A204.1 (cell line): ENCODE results near the gene GLG1.
"Not testable (repeated sequence)": the region's sequence is repeated elsewhere in the genome, so short reads cannot be mapped to it uniquely, and the experiment has no call there.

Source experiments
- FAIRE-seq: peaks from 2 replicates; lab custom pipeline; 2012; peaks lifted over from hg19 to GRCh38; lab: Jason Lieb, UNC

GLG1 gene

DNA sequence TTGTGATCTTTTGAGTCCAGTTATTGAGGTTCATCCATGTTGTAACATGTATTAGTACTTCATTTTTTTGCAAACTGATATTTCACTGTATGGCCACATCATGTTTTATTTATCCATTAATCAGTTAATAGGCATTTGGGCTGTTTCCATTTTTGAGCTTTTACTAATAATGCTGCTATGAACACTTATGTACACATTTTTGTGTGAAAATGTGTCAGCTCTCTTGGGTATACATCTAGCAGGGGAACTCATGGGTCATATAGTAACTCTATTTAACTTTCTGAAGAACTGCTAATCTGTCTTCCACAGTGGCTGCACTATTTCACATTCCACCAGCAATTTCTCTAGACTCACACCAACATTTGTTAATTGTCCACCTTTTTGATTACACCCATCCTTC is 82.0 kb downstream of the GLG1 start:
- FAIRE-seq = no peak

DNA sequence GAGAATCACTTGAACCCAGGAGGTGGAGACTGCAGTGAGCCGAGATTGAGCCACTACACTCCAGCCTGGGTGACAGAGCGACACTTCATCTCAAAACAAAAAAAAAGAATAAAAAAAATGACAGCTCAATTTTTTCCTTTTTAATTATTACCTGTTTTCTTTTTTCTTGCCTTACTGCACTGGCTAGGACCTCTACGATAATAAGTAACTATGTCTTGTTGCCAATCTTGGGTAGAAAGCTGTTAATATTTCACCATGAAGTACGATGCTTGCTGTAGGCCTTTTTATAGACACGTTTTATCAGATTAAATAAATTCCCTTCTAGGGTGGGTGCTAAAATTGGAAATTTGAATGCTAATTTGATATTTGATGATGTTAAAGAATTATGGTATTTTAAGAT is 82.8 kb downstream of the GLG1 start:
- no peak for FAIRE-seq

DNA sequence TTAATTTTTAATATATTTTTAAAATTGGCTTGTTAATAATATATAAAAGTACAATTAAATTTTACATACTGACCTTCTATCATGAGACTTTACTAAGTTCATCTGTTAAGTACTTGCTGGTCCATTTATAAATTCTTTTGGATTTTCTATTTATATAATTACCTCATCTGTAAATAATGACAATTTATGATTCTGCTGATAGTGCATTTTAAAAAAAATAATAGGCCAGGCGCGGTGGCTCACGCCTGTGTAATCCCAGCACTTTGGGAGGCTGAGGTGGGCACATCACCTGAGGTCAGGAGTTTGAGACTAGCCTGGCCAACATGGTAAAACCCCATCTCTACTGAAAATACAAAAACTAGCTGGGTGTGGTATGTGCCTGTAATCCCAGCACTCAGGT is 83.2 kb downstream of the GLG1 start:
- FAIRE-seq = peak; percentile 25

DNA sequence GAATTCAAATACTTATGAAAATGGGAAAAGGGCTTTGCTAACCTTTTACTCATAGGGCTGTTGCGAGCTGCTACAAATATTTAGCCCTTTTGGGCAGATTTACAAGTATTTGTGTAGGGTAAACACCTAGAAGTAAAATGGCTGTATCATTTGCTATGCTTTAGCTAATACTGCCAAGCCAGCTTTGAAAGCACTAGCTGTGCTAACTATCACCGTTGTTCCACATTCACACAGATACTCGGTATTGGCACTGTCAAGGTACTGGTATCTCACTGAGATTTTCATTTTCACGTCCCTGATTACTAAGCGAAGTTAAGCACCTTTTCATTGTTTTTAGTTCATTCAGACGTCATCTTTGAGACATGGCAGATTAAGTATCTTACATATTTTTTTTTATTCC is 84.8 kb downstream of the GLG1 start:
- no peak for FAIRE-seq

DNA sequence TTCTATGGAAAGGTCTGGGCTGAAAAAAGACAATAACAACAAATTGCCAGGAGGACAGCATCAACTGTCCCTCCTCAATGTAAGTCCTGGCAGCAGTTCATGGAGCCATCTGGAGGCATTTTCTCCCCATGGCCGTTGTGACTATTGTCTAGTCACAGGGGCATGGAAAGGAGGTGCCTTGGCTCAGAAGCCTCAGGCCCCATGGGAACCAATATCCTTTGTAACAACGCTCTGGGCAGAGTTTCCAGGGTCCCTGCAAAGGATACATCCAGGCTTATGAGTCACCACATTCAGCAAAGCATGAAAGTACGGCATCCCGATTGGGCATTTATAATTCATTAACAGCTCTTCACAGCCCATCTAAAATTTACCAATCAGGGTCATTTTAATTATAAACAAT is 85.2 kb downstream of the GLG1 start:
- FAIRE-seq = no peak

DNA sequence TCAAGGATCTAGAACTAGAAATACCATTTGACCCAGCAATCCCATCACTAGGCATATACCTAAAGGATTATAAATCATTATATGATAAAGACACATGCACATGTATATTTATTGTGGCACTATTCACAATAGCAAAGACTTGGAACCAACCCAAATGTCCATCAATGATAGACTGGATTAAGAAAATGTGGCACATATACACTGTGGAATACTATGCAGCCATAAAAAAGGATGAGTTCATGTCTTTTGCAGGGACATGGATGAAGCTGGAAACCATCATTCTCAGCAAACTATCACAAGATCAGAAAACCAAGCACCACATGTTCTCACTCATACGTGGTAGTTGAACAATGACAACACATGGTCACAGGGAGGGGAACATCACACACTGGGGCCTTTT is 88.0 kb downstream of the GLG1 start:
- FAIRE-seq = not testable (repeated sequence)

DNA sequence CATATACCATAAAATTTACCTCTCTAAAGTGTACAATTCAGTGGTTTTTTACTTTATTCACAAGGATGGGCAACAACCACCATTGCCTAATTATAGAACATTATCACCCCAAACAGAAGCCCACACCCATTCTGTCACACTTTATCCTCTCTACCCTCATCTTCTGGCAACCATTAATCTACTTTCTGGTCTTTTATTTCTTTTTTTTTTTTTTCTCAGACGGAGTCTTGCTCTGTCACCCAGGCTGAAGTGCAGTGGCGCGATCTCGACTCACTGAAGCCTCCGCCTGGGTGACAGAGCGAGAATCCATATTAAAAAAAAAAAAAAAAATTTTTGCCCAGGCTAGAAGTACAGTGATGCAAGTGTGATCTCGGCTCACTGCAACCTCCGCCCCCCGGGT is 95.0 kb downstream of the GLG1 start:
- no peak for FAIRE-seq

DNA sequence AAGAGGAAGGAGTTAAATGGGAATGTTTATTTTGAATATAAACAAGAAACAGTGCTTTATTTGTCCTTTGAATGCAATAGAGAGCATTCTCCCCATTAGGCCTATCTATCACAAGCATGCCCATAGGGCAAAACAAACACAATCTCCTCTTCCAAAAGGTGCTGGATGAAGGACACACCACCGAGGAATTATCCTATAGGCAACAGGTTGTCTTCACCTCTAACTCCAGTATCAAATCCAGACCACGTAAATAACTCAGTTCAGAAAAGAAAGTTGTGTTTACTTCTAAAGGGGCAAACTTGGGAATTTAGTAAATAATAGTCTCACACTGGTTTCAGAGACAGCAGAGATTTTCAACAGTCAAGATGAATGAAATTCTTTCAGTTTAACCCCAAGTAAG is 101.9 kb downstream of the GLG1 start:
- no peak for FAIRE-seq

DNA sequence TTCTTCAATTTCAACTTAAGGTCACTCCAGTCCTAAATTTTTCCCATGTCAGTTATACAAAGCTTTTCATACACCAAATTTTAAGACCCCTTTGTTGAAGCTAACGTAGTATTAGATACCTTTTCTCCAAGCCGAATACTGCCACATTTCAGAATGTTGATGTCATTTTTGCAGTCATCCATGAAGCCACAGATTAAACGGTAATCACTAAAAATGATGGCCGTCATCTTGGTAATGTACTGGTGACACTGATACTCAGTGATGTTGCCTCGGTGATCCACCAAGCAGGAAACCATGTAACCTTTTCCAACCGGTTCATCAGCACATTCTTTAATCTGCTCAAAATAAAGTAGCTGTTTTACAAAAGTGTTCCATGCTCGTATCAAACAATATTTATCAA is 103.5 kb downstream of the GLG1 start:
- FAIRE-seq = no peak

DNA sequence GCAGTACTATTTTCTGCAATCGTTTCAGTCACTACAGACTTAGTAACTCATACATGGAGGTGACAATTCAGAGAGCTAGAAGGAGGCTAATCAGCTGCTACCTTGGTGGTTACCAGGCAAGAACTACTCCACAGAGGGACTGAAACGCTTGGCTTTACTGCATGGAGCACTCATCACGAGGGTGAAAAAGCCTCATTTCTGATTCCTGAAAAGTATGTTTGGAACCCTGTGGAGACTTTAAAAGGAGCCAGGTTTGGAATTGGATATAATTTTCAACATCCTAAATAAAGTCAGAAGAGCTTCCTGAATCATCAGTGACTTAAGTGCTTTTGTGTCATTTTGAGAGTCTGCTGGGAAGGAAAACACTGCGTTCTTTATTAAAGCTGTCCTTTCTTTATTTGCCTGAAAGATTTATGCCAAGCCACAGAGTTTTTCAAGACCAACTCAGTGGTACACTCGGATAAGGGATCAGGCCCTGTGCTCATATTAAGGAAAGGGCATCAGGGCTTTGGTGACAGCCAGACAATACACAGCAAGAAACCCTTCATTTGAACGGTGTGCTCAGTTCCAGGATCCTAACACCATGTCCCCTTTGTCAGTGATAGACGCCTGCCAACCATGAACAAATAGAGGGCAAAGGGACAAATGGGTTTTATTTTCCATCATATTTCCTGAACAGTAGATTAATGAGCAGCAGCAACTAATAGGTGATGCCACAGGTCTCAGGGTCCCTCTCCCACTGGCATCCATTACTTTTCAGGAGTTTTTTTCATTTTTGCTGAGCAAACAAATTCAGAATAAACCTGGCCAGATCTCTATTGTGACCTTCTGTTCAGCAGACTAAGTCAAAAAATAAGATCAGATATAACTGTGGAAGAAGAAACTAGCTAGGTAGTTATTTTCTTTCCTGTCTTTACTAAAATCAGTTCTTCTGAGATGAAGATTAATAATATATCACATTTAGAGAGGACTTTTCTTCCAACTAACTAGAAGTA is 105.1 kb downstream of the GLG1 start:
- FAIRE-seq = no peak

DNA sequence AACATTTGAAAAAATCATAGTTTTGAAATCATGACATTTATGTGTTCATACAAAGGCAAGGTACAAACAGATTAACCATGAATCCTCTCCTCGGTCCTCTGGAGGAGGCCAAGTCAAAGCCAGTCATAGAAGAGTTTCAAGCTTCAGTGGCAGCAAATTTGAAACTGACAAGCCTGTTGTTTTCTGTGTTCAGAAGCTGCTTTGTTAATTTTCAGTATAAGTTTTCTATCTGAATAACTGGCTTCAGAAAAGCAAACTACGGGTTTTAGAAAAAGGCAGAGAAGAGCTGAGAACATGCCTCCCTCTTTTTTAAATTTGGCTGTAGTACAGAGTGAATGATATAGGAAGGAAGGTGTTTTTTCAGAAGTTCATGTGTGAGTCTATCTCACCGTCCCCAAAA is 106.0 kb downstream of the GLG1 start:
- FAIRE-seq = no peak

DNA sequence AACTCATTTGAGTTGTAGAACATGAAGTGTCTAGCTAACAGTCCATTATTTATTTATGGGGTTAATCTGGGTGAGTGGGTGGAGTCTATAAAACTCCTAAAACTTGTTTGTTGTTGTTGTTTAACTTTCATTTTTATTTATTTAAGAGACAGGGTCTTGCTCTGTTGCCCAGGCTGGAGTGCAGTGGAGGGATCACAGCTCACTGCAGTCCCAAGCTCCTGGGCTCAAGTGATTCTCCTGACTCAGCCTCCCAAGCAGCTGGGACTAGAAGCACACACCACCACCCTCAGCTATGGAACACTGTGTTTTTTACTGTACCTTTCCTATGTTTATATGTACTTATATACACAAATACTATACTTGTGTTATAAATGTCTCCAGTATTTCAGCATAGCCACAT is 107.8 kb downstream of the GLG1 start:
- FAIRE-seq = no peak

DNA sequence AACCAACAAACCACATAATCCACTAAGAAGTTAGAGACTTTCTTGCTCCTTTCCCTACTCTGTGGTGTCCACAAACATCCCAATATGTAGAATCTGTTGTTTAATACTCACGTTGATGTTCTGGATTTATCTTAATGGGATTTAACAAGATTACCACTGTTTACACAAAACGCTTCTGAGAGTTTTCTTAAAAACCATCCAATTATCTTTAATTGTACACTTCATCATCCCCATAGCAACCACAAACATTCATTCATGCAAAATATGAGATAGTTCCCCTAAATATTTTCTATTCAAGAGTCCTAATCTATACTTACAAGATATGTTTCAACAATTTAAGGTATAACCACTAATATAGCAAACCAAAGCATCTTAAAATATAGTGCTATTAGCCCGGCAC is 109.2 kb downstream of the GLG1 start:
- FAIRE-seq = no peak

DNA sequence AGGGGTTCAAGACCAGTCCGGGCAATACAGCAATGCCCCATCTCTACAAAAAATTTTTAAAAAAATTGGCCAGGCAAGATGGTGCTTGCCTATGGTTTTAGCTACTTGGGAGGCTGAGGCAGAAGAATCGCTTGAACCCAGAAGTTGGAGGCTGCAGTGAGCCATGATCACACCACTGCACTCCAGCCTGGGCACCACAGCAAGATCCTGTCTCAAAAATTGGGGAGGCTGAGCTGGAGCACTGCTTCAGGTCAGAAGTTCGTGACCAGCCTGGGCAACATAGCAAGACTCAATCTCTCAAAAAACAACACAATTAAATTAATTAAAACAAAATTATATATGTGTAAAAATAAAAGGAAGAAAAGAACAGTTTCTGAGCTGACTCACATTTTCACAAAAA is 110.9 kb downstream of the GLG1 start:
- no peak for FAIRE-seq

DNA sequence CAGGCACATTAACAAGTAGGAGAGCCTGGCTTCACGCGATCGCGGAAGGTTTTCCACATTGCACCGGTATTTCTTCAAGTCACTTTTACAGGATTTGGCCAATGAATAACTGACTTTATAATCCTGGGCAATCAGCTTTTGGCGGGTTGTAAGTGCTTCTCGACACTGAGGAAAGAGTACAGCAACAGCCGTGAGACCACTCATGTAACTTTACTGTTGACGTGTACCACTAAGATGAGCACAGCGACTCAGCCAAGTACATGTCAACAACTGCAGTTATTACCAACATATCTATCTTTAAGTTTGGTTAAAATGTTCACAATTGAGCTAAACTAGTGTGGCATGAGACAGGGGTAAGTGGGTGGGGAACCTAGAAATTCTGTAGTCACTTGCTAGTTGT is 113.9 kb downstream of the GLG1 start:
- FAIRE-seq = no peak

DNA sequence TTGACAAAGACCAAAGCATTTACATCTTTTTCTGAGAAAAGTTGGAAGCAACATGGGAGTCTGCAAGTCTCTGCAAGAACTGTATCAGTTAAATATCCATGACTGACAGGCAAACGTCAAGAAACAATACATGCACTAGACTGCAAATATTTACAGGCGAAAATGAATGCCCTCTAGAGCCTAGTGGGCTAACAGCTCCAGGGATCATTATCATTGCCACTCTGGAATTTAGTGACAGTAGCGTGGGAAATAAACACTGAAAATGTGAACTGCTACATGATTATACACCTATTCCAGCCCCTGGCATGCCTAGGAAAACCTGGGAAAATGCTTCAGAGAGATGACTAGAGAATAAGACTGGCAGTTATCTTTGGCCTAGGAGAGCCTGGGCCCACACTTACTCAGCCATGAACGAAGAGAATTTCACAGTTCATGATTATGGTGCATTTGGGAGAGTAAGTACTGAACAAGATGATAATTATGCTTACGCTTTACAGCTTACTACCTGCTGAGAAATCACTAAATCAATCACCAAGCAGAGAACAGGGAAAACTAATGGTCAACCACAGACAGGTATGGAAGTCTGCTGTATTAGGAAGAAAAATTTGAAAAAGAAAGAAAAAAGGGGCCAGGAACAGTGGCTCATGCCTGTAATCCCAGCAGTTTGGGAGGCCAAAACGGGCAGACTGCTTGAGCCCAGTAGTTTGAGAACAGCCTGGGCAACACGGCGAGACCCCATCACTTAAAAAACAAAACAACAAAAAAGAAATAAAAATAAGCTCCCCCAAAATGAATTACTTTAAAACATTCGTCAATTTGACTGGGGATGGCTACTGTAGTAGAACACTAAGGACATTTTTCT is 119.0 kb downstream of the GLG1 start:
- FAIRE-seq = no peak

DNA sequence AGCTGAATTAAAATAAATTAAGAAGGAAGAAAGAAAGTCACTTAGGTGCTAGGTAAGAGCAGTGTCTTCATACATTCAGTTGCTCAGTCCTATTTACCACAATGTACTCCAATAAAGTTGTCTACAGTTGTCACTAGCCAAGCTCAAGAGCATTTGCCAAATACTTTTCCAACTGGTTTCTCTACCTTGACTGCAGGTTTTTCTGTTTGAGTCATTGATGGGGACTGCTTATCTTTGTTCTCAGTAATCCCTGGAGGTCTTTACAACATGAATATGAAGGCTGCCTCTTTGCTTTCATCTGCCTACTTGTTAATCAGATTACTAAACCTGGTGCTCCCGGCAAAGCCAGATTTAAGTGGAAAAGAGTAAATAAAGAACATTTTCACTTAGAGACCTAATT is 121.0 kb downstream of the GLG1 start:
- FAIRE-seq = no peak

DNA sequence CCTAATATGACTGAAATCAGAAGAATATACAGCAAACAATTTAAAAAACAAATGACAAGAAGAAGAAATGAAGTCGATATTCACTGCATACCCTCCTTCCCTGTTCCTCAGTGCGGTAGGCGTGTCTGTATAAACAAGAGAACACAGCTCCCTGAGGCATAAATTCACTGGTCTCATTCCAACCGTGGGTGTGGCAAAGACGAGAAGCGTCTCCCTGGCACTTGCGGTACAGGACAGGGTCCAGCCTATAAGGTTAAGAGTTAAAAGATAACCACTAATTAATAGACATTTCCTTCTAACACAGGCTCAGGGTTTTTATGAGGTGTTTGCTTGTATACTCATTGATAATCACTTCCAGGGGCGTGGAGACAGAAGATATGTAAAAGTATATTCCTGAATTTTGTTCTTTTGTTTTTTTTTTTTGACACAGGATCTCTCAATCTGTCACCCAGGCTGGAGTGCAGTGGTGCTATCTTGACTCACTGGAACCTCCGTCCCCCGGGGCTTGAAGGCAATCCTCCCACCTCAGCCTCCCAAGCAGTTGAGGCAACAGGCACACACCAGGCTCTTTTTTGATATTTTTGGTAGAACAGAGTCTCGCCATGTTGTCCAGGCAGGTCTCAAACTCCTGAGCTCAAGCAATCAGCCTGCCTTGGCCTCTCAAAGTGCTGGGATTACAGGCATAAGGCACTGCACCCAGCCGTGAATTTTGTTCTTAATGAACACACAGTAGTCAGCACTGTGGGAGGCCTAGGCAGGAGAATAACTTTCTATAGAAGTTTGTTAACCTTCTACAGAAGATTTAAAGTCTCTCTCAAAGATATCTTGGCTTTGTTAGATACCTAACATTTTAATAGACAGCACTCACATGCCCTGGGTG is 126.5 kb downstream of the GLG1 start:
- no peak for FAIRE-seq

DNA sequence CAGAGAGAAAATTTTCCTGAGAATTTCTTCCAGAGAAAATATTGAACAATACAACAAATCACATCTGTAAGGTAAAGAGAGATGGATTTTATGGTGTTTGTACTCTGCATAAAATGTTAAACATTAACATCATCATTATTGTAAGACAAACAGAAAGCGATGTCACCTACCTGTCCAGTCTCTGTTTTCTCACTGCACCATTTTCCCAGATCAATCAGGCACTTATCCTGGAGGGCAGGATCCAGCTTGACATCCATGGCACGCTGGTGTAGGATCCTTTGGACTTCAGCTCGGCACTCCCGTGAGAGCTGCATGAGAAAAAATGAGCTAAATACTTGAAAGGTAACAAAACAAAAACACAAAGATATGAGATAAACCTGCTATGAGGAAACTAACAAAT is 129.7 kb downstream of the GLG1 start:
- FAIRE-seq = no peak

DNA sequence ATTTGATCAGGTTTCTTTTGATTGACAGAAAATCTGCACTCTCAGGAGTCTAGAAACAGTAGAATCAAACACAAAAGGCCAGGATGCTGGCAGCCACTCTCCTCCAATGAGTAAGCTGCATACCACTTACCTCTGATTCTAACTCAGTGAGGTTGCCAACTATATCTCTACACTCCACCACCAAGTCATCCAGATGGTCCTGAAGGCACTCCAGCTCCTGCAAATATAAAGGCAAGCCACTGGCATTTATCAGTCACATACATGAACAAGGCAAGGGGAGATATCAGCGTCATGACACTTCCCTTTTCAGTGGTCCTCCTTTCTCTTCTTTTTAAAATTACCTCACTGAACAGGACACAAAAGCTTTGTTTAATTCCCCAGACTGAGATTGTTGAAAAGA is 132.5 kb downstream of the GLG1 start:
- FAIRE-seq = no peak

DNA sequence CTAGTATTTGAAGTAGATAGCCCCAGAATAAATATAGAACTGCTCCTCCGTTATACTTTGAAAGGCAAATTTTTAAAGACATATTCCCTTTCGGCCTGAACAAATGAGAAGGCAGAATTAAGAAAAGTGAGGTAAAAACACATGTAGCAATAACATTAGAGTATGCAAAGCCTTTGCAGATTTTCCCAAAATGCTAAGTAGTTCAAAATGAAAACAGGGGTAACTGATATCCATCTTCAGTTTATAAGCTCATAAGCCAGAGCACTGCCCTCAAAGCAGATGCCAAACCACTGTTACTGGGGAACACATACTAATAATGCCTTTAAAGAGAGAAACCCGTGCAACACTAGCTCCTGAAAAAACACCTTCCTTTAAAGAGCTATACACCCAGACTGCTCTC is 134.4 kb downstream of the GLG1 start:
- no peak for FAIRE-seq

DNA sequence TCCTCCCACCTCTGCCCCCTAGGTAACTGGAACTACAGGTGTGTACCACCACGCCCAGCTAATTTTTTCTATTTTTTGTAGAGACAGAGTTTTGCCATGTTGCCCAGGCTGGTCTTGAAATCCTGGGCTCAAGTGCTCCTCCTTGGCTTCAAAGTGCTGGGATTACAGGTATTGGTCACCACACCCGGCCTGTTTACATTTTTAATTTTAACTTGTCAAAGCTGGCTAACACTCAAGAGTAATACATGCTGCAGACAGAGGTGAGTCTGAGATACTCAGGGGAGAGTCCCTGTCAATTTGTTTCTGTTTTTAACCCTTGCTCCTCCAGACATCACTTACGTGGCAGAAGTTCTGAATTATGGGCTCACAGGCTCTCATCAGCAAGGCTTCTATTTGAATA is 134.9 kb downstream of the GLG1 start:
- FAIRE-seq = no peak
